HG03565 (cell line): ENCODE results near the gene MYLK4.

Experiments
- ATAC-seq: cut with Tn5 transposase; IDR thresholded peaks from one replicate; pipeline ENCODE4 v1.9.1; 2021; ENCODE audit warnings: mild to moderate bottlenecking, moderate library complexity; ENCODE audit not compliant: unreplicated experiment

Gene MYLK4

DNA sequence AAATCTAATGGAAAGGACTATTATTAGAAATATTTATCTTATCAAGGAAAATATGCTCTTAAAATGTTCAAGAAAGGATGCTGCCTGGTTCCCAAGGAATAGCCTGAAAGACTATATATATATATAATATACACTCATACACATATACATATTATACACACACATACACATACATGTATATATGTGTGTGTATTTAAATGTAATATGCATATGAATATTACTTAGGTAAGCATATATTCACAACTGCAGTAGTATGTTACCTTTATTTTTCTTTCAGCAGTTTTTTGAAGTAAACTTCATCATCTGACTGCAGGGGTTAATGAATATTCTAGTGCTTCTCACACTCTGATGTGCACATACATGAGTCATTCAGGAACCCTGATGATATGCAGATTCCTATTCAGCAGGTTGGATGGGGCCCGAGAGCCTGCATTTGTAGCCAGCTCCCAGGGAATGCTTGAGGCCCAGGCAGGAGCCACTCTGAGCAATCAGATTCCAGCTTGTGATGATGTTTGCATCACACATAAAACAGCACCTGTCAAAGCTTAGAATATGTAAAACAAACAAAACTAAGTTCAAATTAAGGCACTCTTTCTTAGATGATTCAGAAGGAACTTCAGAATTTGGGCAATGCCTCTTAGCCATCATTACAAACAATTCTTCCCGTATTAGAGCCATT is 16.1 kb downstream of the MYLK4 start:
- no peak for ATAC-seq

DNA sequence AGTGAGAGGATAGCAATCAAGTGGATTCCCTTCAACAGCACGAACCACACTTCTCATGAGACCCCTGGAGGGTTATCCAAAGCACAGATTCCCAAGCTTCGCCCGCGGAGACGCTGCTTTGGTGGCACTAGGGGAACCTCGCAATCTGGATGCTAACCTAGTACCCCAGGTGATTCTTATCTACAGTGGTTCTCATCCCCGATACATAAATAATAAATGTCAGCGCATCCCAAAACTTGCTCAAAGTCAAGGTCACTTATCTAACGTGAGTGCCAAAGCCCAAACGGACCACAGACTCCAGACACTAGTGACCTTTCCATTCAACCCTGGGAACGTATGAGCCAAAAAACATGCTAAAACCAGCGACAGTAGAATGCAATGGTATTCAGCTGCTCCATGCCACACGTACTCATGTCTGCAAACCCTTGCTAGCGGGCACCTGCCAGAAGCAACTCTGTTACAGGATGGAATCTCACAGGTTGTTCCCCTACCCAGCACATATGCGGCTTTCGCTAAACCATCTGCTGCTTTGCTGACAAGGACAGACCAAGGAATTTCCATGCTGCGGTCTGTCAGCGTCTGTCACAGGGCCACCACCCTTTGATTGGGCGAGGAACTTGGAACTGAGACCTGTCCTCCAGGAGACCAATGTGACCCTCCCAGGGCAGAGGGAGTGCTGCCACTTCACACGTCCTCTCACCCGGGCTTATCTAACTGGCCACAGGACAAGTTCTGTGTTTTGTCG is 16.8 kb downstream of the MYLK4 start:
- no peak for ATAC-seq

DNA sequence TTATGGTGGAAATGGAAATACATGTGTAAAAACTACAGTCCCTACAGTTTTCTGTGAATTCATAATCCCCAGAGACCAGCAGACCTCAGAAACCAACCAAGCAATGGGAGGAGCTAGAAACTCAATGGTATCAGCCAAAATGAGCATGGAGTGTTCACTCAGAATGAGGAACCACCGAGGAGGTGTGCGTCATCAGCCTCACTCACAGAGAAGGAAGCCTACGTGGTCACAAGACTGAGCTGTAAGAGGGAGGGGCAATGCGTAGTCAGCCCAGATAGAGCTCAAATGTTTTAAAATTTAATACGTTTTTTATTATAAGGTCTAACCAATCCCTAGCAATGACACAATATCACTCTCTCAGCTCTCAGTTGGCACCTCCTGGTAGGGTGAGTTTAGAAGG is 17.4 kb downstream of the MYLK4 start:
- ATAC-seq, result peak; percentile 93

DNA sequence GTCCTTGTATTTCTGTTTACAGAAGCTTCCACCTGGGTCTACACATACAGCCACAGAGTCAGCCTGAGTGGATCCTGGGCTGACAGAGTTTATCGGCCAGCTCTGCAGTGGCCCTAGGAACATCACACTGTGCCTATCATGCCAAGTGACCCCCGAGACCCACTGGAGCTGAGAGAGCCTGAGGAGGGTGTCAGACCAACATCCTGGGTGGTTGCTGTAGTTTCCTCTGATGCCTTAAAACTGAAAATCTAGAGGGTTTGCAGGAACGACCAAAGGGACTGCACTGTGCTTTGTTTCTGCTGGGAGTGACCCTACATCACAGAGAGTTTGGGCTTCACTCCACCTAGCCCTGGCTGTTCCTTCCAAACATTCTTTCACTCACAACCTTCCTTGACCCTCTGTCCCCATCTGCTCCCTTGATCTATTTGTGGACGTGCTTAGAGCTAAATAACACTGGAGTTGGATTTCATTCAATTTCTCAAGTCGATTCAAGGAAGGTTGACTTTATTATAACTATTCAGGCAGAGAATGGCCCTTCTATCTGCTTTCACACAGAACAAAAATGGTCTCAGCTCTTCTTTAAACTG is 18.1 kb downstream of the MYLK4 start:
- ATAC-seq, result no peak

DNA sequence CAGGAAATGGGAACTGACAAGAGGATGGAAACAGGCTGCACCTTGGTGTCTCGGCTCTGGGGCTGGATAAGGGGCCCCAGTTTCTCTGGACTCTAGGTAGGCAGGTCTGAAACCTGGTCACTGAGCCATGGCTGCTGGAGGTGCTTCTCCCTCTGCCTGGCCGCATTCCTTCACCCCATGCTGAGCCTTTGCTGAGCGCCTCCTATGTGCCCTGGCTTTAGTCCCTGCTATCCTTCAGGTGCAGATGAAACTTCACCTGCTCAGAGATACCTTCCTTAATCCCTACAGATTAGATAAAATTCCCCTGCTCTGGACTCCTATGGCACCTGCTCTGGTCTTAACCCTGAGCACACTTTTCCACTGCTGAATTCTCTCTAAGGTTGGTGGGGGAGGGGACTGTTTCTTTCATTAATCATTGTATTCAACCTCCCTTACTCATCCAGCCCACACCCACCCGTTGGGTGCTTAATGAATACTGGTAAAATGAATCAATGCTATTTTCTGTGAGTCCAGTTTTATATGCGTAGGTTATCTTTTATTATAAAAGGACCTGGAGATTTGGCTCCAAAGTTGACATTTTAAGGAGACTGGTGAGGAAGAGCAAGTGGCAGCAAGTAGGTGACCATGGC is 19.3 kb downstream of the MYLK4 start:
- ATAC-seq, result no peak

DNA sequence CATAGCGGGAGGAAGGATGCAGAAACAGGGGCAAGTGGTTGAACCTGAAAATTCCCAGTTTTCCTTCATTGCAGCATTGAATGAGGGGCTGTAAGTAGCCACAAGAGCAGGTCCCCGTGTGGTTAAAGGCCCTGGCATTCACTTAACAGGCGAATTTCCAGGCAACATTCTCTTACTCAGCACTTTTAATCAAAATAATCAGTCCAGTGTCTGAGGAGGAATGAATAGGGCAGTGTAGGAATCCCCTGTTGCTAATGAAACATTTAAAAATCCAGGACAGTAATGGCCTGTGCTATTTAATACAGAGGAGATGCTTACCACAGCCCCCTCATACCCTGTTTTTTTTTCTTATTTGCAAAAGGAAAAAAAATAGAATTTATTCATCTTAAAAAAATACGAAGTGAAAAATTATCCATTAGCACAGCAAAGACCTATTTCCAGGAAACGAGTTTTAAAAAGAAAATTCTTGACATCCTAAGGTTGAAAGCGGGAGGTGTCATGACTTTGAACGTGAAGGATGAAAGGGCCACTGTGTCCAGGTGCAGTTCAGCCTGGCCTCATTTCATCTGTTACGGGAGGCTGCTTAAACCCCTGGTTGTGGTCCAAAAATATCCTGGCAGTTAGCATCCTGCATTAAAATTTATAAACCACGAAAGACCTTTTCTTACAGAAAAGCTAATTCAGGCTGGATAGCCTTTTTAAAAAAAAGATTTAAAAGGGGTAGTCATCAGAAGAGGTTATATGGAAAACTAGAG is 20.2 kb downstream of the MYLK4 start:
- no peak for ATAC-seq

DNA sequence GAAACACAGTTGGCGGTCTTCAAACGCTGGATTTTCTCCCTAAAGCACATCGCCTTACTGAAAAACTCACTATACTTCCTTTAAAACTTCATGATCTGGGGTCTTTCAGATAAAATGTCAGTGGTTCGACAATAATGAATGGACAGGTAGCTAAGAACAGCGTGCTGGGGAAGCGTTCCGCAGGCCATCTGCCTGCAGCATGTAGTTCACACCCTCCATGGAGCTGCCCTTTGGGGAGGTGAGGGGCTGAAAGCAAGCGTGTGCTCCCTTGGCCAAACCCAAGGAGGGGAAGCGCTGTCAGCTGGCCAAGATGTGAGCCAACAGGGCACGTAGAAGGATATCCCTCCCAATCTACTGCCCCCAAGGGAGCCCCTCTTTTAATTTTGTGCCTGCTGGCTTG is 20.8 kb downstream of the MYLK4 start:
- ATAC-seq, result no peak

DNA sequence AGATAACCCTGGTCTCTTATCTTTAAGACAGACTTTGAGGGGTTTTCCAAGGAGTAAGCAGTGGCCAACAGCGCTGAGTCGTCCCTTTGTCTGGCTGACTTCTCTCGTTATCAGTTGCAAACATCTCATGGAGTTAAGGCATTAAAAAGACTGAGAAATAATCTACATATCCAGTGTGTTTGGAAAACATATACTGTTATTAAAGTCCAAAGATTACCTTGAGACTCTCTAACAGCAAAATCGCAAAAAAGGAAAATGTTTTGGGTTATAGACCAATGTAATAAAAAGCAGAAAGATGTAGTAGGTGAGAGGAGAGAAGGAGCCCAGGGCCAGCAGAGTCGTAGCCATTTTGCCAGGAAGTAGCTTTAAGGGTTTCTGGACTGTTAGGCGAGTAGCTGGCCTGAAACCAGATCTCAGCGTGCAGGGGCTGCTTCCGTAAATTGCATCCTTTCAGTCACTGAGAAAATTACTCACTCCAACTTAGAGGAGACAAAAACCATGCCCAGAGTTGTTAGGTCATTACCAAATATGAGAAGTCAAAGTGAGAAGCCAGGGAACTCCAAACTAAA is 24.6 kb downstream of the MYLK4 start:
- ATAC-seq, result peak; percentile 45

DNA sequence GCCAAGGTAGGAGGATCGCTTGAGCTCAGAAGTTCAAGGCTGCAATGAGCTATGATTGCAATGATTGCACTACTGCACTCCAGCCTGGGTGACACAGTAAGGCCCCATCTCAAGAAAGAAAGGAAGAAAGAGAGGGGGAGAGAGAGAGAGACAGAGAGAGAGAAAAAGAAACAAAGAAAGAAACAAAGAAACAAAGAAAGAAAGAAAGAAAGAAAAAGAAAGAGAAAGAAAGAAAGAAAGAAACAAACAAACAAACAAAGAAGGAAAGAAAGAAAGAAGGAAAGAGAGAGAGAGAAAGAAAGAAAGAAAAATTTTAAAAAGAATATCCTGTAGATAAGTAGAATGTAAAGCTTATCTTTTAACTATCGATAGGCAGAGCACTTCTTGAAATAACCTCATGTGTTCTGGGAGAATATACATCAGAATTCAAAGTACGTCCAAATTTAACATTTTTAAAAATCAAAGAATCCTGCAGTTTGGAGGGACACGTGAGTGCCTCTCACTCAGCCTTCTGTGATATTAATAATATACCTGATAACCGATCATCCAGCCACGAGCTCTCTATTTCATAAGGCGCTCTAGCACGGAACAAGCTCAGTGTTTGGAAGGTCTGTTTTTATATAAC is 25.2 kb downstream of the MYLK4 start:
- ATAC-seq, result no peak

DNA sequence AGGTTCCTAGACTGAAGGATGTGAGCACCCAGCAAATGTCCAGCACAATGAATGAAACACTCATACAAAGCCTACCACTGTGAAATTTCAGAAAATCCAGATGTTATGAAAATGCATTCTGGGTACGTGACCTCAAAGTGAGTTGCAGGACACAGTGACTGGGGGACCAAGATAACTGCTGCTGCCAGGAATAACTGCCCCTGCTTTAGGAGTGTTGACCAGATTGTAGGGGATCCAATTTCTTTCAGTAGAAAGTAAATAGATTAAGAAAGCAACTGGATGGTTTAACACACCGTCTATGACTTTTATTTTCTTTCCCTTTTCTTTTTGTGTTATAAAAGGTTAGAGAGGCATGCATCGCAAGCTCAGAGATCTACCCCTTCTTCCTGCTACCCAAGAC is 29.5 kb downstream of the MYLK4 start:
- ATAC-seq, result no peak

DNA sequence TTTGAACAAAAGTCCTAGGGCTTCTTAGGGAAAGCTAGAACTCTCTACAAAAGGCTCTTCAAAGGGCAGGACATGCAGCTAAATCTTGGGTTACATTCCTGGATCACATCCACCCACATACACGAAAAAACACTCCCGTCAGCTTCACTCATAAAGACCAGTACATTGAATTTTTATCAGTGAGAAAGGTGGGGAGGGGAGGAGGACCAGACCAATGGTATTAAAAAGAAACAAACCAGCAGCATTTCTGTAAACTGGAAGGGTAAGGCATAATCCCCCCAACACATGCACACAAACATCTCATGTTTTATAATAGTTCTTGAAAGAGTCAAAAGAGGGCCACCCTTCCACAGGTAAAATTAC is 31.6 kb downstream of the MYLK4 start:
- ATAC-seq, result no peak

DNA sequence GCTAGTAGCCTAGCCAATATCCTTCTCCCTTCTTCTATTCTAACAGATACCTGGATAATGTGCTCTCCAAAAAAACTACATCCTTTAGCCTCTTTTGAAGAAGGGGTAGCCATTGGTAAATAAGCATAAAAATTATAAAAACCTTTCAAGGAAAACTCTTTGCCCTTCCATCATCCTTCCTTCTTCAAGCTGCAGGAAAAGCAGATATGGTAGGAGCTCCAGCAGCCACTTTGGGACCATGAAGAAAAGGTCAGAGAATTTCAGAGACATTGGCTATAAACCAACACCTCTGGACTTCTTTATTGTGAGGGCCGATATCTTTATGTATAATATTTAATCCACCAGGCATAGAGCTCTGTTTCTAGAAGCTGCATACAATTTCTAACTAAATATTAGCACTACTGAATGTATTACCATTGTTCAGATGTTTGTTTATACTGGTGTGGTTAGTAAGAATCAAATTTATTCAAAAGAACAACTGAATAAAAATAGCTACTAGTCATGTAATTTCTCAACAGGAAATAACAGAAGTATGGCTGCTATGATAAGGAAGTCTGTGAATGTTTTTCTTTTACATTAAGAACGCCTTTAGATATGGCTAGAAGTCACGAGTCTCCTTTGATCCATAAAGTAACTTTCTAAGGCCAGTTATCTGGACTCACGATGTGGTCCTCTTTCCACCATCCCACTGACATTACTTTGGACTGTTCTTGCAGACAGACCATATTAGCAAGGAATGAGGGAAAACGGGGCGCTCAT is 32.2 kb downstream of the MYLK4 start:
- ATAC-seq, result no peak

DNA sequence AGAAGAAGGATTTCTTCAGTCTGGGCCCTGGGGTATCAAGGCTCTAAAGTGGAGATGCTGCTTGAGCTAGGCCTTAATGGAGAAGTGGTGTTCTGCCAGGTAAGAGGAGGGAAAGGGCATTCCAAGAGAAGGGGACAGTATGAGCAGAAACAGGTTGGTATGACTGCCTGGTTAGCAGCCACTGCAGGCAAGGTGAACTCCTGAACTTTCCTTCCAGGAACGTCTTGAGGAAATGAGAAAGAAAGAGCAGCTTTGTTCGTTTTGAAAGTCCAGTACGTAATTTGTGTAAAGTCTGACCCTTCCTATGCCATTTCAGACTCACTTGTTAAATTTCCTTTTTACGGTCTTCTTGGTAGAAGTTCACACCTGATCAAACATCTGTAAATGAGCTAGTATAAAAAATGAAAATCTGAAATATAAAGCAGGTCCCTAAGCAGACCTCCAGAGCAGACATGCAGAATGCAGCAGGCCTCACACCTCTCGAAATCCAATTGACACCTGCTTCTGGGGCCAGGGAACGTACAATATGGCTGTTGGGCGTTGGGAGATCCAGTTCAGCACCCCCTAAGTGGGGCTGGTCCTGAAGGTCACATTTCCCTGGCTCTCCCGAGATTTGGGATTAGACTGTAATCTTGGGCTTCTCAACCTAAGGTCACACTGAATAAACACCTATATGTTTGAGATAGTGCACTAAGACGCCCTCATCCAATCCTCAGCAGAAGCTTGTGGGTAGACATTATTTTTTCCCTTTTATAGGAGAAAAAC is 33.6 kb downstream of the MYLK4 start:
- ATAC-seq, result no peak

DNA sequence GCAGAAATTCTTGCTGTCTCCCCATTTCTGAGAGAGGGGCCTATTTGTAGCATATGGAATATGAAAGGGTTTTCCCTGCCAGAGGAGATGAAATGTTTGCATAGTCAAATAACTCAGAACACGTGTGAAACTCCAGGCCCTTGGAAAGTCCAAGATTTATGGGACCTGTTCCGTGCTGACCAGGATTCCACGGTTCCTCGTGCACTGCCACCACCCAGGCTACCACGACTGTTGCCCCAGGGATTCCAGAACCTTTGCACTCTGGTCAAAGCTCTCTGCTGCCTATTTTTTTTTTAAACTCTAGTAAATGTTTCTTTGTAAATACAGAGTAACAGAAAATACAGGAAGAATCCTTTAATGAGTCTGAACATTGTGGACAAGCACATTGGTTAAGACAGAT is 35.0 kb downstream of the MYLK4 start:
- no peak for ATAC-seq

DNA sequence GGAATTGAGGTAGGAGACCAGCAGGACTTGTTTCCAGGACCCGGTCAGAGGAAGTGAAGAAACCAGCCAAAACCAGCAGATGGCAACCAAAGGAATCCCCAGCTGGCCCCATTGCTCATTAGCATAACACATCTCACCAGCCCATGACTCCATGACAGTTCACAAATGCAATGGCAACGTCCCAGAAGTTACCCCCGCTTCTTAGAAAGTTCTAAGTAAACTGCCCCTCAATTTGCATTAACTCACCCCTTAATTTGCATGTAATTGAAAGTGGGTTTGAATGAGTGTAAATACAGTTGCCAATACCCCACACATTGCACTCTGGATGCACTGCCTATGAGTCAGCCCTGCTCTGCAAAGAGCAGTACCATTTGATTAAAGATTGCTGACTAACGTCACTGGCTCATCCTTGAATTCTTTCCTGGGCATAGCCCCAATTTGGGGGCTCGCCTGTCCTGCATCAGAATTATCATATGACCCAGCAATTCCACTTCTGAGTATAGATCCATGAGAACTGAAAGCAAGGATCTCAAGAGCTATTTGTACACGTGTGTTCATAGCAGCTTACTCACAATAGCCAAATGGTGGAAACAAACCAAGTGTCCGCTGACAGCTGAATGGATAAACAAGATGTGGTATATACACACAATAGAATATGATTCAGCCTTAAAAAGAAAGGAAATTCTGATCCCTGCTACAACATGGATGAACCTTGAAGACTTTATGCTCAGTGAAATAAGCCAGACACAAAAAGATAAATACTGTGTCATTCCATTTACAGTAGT is 36.4 kb downstream of the MYLK4 start:
- no peak for ATAC-seq

DNA sequence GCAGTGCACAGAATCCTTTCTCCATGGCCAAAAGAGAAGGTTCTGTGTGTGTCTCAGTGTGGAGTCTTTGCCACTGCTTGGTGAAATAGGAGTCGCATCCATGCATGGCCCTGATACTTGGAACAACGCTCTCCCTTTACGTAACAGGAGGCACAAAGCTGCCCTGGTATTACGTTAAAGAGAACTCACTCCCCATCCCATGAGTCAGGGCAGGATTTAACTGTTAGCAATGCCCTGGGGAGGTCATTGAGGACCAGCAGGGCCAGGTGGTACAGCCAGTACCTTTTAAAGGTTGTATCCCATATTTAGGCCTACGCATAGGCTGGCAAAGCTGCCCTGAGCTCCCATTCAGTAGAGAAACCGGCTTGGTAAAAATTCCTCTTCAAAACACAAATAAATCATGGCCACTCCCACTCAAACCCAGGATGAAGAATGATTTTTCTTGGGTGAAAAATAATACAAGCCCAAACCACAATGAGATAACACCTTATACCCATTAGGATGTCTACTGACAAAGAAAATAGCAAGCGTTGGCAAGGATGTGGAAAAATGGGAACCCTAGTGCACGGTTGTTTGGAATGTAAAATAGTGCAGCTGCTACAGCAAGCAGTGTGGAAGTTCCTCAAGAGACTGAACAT is 37.1 kb downstream of the MYLK4 start:
- no peak for ATAC-seq

DNA sequence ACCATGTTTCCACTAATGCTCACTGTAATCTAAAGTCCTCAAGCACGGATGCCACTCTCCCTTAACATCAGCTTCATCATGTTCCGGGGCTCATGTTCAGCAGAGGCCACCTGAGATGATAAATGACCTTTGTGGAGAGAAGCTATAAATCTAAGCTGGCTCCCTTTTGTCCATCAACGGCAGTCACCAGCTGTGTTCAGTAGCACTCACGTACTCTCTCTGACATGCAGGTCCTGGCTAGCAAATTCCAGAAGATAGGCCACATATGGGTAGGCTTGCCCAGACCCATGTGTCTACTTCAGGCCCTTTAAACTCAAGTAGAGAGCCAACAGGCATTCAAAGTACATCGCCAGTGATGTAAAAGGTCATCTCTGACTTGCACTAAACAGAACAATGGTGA is 38.6 kb downstream of the MYLK4 start:
- no peak for ATAC-seq

DNA sequence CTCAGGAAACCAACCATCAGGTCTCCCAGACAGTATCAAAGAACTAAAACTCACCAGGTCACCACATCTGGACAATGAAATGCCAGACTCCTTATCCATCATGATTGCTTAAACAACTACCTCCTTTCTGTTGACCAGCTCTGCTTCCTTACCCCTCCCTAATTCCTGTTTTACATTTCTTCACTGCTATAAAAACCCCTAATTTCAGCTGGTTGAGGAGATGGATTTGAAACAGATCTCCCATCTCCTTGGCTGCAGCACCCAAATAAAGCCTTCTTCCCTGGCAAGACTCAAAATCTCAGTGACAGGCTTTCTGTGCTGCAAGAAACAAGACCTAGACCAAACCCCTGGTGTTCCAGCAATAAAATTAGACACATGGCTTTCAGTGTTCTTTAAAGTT is 40.3 kb downstream of the MYLK4 start:
- ATAC-seq, result no peak
